ENCODE results near the gene NOL7. TPM values are rescaled to one million over a fixed set of nuclear protein-coding genes. Genes with fewer than 3 reads are reported as not detected.

The NOL7 gene
- total and polyA plus RNA-seq, 2 of the 4 experiments (the other 2 are of a cell fraction): 21.3 to 34.5 TPM

DNA sequence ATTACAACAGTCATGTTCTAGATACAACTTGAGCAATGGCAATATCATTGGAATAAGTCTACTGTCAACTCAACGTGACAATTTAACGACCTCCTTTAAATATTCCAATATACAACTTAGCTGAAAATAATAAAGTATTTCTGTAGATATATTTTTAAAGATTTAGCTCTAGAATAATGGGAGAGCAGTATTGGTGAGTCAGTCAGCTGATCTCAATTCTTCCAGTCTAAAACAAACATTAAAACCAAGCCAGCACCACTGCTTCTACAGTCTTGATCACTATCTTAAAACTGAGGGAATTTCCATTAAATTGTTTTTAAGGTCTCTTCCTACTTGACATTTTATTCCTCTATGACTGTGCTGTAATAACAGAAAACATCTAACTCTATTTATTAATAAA, 38.2 kb downstream of the NOL7 start:
- H4K5ac ChIP-seq (ENCODE audit: low read depth, low read length): no peak overlapping the region
- intact Hi-C loops (cut with micrococcal nuclease) (no loop called here), in situ Hi-C loops (cut with MboI; ENCODE audit: low sequenced_read_pairs) (no loop called here), dilution Hi-C loops (cut with HindIII; ENCODE audit: low sequenced_read_pairs, unreplicated experiment) (no loop called here)
- no peak overlapping the region for H3K14ac ChIP-seq (replicated peaks; ENCODE audit: low read depth, low read length)
- no peak overlapping the region for H3K18ac ChIP-seq (ENCODE audit: low read depth, low read length)
- H2AFZ ChIP-seq (replicated peaks; ENCODE audit: low read length, poor library complexity): no peak overlapping the region
- CTCF ChIA-PET: no interaction called here
- BruUV-seq (replicated peaks): no TSS peak
- H3K23ac ChIP-seq (ENCODE audit: low read depth, low read length): no peak overlapping the region
- H2BK5ac ChIP-seq (ENCODE audit: low read depth, low read length, poor library complexity, severe bottlenecking): no peak overlapping the region
- H2BK20ac ChIP-seq (ENCODE audit: low read depth, low read length): no peak overlapping the region
- no peak overlapping the region for H2BK120ac ChIP-seq (ENCODE audit: low read depth, low read length)
- H3K9ac ChIP-seq (ENCODE audit: low read depth, low read length): no peak overlapping the region
- H3K4ac ChIP-seq (ENCODE audit: low read depth, low read length): no peak overlapping the region
- no peak overlapping the region for H2AK9ac ChIP-seq (replicated peaks; ENCODE audit: low read depth, low read length, poor library complexity)
- no peak overlapping the region for H3K4me2 ChIP-seq (ENCODE audit: low read depth, low read length)
- no peak overlapping the region for H3K27ac ChIP-seq (ENCODE audit: insufficient read depth, low read length)
- H4K91ac ChIP-seq (ENCODE audit: insufficient read depth, low read depth, low read length): no peak overlapping the region
- no peak overlapping the region for H4K8ac ChIP-seq (ENCODE audit: low read depth in 2 of 2, low read length in 2 of 2)
- WGBS, 2 experiments (ENCODE audit: extremely low coverage in 2 of 2, insufficient read length in 1 of 2): no CpG with 5 or more reads among the region's 2 CpGs
- no peak overlapping the region for H2AK5ac ChIP-seq (ENCODE audit: low read depth, low read length)
- no peak overlapping the region for H2BK15ac ChIP-seq (ENCODE audit: low read depth, low read length)
- H3K79me1 ChIP-seq (ENCODE audit: low read depth in 1 of 2, low read length in 2 of 2): peaks cover 14 to 32% of the 10 kb centered on the region in 2 experiments
- no peaks in the 10 kb centered on the region for H3K9me3 ChIP-seq (ENCODE audit: control insufficient read depth, insufficient read depth, low read length)
- H3K9me1 ChIP-seq (ENCODE audit: insufficient read depth, low read length): peaks cover 5% of the 10 kb centered on the region
- H3K27me3 ChIP-seq (ENCODE audit: control insufficient read depth, insufficient read depth, low read length): no peaks in the 10 kb centered on the region
- POLR2A ChIA-PET (ENCODE audit: unreplicated experiment): no interaction called here
- H3K36me3 ChIP-seq (ENCODE audit: control insufficient read depth, insufficient read depth, low read length): 0 out of 2 replicates have a peak, but pooled peaks cover 2% of the 10 kb centered on the region
- H4K20me1 ChIP-seq (ENCODE audit: insufficient read depth, low read length): peaks cover 3% of the 10 kb centered on the region; the same call in 1 of the 2 replicates
- no peaks in the 10 kb centered on the region for H3K4me1 ChIP-seq (ENCODE audit: control insufficient read depth, insufficient read depth, low read length)
- H3K4me3 ChIP-seq (ENCODE audit: insufficient read depth, low read depth, low read length): no peak overlapping the region
- H3K56ac ChIP-seq (ENCODE audit: extremely low read depth, insufficient read depth, low read length): no peak overlapping the region
- ATAC-seq (ENCODE audit: low read depth) (peak; percentile 61), DNase-seq (peak; percentile 64)
- TF ChIP-seq FOS (IDR thresholded peaks at IDR 0.05; ENCODE audit: low read depth, low read length): no peak
- TF ChIP-seq NFE2L2 (IDR thresholded peaks at IDR 0.05; ENCODE audit: low read depth, low read length): no peak
- no peak for TF ChIP-seq MAZ (IDR thresholded peaks at IDR 0.05; ENCODE audit: borderline replicate concordance, low read depth, low read length)
- TF ChIP-seq, protein P1, sequence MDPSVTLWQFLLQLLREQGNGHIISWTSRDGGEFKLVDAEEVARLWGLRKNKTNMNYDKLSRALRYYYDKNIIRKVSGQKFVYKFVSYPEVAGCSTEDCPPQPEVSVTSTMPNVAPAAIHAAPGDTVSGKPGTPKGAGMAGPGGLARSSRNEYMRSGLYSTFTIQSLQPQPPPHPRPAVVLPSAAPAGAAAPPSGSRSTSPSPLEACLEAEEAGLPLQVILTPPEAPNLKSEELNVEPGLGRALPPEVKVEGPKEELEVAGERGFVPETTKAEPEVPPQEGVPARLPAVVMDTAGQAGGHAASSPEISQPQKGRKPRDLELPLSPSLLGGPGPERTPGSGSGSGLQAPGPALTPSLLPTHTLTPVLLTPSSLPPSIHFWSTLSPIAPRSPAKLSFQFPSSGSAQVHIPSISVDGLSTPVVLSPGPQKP (IDR thresholded peaks at IDR 0.05; ENCODE audit: borderline replicate concordance, low read depth, low read length): no peak
- TF ChIP-seq MAFK (IDR thresholded peaks at IDR 0.05; ENCODE audit: low read depth, low read length): no peak
- no peak for TF ChIP-seq RCOR1 (IDR thresholded peaks at IDR 0.05; ENCODE audit: insufficient replicate concordance, low read length)
- no peak for TF ChIP-seq MXI1 (IDR thresholded peaks at IDR 0.05; ENCODE audit: borderline replicate concordance, low read depth, low read length)
- TF ChIP-seq SMC3 (IDR thresholded peaks at IDR 0.05; ENCODE audit: low read depth, low read length): no peak
- no peak for TF ChIP-seq RAD21 (IDR thresholded peaks at IDR 0.05; ENCODE audit: low read length)
- no peak for TF ChIP-seq POLR2A (IDR thresholded peaks at IDR 0.05; ENCODE audit: low read depth, low read length)
- no peak for TF ChIP-seq CEBPB (IDR thresholded peaks at IDR 0.05; ENCODE audit: low read depth, low read length)
- no peak for TF ChIP-seq RFX5 (IDR thresholded peaks at IDR 0.05; ENCODE audit: low read depth, low read length)
- no peak for TF ChIP-seq CHD1 (IDR thresholded peaks at IDR 0.05; ENCODE audit: low read depth, low read length)
- TF ChIP-seq, protein P2, sequence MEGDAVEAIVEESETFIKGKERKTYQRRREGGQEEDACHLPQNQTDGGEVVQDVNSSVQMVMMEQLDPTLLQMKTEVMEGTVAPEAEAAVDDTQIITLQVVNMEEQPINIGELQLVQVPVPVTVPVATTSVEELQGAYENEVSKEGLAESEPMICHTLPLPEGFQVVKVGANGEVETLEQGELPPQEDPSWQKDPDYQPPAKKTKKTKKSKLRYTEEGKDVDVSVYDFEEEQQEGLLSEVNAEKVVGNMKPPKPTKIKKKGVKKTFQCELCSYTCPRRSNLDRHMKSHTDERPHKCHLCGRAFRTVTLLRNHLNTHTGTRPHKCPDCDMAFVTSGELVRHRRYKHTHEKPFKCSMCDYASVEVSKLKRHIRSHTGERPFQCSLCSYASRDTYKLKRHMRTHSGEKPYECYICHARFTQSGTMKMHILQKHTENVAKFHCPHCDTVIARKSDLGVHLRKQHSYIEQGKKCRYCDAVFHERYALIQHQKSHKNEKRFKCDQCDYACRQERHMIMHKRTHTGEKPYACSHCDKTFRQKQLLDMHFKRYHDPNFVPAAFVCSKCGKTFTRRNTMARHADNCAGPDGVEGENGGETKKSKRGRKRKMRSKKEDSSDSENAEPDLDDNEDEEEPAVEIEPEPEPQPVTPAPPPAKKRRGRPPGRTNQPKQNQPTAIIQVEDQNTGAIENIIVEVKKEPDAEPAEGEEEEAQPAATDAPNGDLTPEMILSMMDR (conservative IDR thresholded peaks at IDR 0.05; ENCODE audit: low read depth, low read length): no peak
- TF ChIP-seq BHLHE40 (IDR thresholded peaks at IDR 0.05; ENCODE audit: low read depth, low read length): no peak
- TF ChIP-seq, protein P3, sequence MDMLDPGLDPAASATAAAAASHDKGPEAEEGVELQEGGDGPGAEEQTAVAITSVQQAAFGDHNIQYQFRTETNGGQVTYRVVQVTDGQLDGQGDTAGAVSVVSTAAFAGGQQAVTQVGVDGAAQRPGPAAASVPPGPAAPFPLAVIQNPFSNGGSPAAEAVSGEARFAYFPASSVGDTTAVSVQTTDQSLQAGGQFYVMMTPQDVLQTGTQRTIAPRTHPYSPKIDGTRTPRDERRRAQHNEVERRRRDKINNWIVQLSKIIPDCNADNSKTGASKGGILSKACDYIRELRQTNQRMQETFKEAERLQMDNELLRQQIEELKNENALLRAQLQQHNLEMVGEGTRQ (IDR thresholded peaks at IDR 0.05; ENCODE audit: low read depth, low read length): no peak

Measured in IMR-90 (cell line).